Caco-2 (cell line): ENCODE data around the gene TUB. TPM values are rescaled to one million over a fixed set of nuclear protein-coding genes. Genes with fewer than 3 reads are reported as not detected.

Experiments used
- BruUV-seq: library from RNA; stranded (reverse); fragments of 400-500 nt; replicated peaks from 2 replicates; lab custom pipeline; 2021; lab: Mats Ljungman, UMichigan
- CTCF ChIA-PET: fragments of 300-600 bp; sonication (Branson Sonifier 250); formaldehyde crosslinking; loops from one replicate; lab custom pipeline; 2022; ENCODE audit warnings: antibody characterized with exemption; lab: Charles Lee
- POLR2A ChIA-PET: fragments of 300-600 bp; sonication (Branson Sonifier 250); formaldehyde crosslinking; loops from one replicate; lab custom pipeline; 2022; ENCODE audit warnings: antibody characterized with exemption; lab: Charles Lee
- DNase-seq, 2 experiments: peaks; one replicate each; pipeline versions ENCODE4 v3.0.0 to v3.0.0-alpha.2; 2020 to 2022
- H3K27me3 ChIP-seq: replicated peaks from 2 replicates; pipeline ENCODE4 v1.6.0; 2011; ENCODE audit warnings: low read length; ENCODE audit not compliant: control insufficient read depth, insufficient read depth
- H3K36me3 ChIP-seq: 2 replicates; pipeline ENCODE4 v1.5.1; 2011; ENCODE audit warnings: low read length; ENCODE audit not compliant: control insufficient read depth, insufficient read depth
- H3K4me1 ChIP-seq: fragments of 250-450 bp; sonication (Bioruptor Pico); 2 replicates; pipeline ENCODE4 v1.5.1; 2020; ENCODE audit warnings: mild to moderate bottlenecking
- H3K4me3 ChIP-seq: 2 replicates; pipeline ENCODE4 v1.5.1; 2011; ENCODE audit warnings: low read depth, mild to moderate bottlenecking, control low read depth, low read length
- H3K9me3 ChIP-seq: fragments of 250-450 bp; sonication (Bioruptor Pico); 2 replicates; pipeline ENCODE4 v1.5.1; 2020; ENCODE audit warnings: mild to moderate bottlenecking, moderate library complexity
- H3K27ac Mint-ChIP-seq: one replicate; pipeline ENCODE4 v1.8.0; 2022; ENCODE audit warnings: mixed read lengths; ENCODE audit not compliant: unreplicated experiment
- H3K27me3 Mint-ChIP-seq: one replicate; pipeline ENCODE4 v1.8.0; 2022; ENCODE audit warnings: mixed read lengths; ENCODE audit not compliant: insufficient read depth, unreplicated experiment
- H3K36me3 Mint-ChIP-seq: one replicate; pipeline ENCODE4 v1.8.0; 2022; ENCODE audit warnings: mild to moderate bottlenecking, mixed read lengths; ENCODE audit not compliant: insufficient read depth, unreplicated experiment
- H3K4me1 Mint-ChIP-seq: one replicate; pipeline ENCODE4 v1.8.0; 2022; ENCODE audit warnings: low read depth, mixed read lengths; ENCODE audit not compliant: unreplicated experiment
- H3K4me3 Mint-ChIP-seq: one replicate; pipeline ENCODE4 v1.8.0; 2022; ENCODE audit warnings: mild to moderate bottlenecking, moderate library complexity, mixed read lengths; ENCODE audit not compliant: unreplicated experiment
- H3K9me3 Mint-ChIP-seq: one replicate; pipeline ENCODE4 v1.8.0; 2022; ENCODE audit warnings: mixed read lengths; ENCODE audit not compliant: unreplicated experiment
- intact Hi-C: fragments of 100-400 bp; cut with micrococcal nuclease; formaldehyde crosslinking; loops from one replicate; pipeline ENCODE4 v1.10.0; 2022; ENCODE audit not compliant: unreplicated experiment
- total RNA-seq: library from RNA; stranded (reverse); gene quantifications from 2 replicates; pipeline ENCODE4 v1.2.3, GENCODE V29; 2022
- TF ChIP-seq, protein P1 (sequence below), 2 experiments: fragments of 200-600 bp in 1 of 2; IDR thresholded peaks; 1 replicate in 1 of 2; 2 replicates in 1 of 2; pipeline versions ENCODE4 v1.5.1 to v1.8.0; 2011 to 2022; ENCODE audit warnings: antibody characterized with exemption in 1 of 2, control low read depth in 1 of 2, inconsistent platforms in 1 of 2, low read depth in 1 of 2, low read length in 1 of 2, mild to moderate bottlenecking in 1 of 2, moderate library complexity in 1 of 2; ENCODE audit not compliant: insufficient read depth in 1 of 2, severe bottlenecking in 1 of 2, unreplicated experiment in 1 of 2

Gene TUB
- total RNA-seq, 1 experiment from 2014 or later = not detected

DNA sequence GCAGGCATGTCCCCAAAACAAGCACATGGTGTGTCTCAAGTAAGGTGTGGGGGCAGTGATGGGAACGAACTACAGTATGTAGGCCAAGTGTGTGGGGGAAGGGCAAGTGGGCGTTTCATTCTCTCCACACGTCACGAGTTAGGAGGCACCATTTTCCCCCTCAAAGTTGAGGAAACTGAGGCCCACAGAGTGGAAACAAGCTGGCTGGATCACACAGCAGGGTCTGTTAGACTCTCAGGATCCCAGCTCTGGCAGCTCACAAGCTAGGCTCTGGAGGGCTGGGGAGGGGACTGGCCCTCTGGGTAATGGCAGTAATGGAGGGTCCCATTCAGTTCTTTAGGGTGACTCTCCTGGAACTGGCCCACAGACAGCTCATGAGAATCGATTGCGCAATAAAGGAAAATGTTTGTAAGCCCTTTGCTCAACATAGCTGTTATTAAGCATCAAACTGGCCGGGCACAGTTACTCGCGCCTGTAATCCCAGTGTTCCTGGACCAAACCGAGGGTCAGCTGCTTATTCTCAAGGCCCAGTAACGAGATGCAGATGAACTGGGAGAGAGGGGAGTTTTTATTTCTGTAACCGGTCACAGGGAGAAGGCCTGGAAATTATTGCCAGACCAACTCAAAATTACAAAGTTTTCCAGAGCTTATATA lies 24.1 kb upstream of the TUB start:
- Histone ChIP-seq H3K36me3 (no peaks in the 10 kb centered on the region), H3K9me3 (no peaks in the 10 kb centered on the region), H3K4me3 (no peak overlapping the region), H3K27me3 (no peaks in the 10 kb centered on the region), H3K4me1 (no peaks in the 10 kb centered on the region; the same call in 1 of the 2 replicates)
- Mint-ChIP-seq H3K27ac (no peak overlapping the region), H3K36me3 (no peaks in the 10 kb centered on the region), H3K4me1 (no peaks in the 10 kb centered on the region), H3K27me3 (no peaks in the 10 kb centered on the region), H3K9me3 (no peaks in the 10 kb centered on the region), H3K4me3 (no peak overlapping the region)
- BruUV-seq = no TSS peak
- DNase-seq = no peak
- intact Hi-C loops = no loop called here
- ChIA-PET CTCF (interaction anchor here (1.0 to 1.3 kb wide), 2 partner anchors 11 to 42 kb away, joined by 3 to 5 read pairs; no protein-coding TSS in a partner anchor), POLR2A (no interaction called here)
- TF ChIP-seq, protein P1, sequence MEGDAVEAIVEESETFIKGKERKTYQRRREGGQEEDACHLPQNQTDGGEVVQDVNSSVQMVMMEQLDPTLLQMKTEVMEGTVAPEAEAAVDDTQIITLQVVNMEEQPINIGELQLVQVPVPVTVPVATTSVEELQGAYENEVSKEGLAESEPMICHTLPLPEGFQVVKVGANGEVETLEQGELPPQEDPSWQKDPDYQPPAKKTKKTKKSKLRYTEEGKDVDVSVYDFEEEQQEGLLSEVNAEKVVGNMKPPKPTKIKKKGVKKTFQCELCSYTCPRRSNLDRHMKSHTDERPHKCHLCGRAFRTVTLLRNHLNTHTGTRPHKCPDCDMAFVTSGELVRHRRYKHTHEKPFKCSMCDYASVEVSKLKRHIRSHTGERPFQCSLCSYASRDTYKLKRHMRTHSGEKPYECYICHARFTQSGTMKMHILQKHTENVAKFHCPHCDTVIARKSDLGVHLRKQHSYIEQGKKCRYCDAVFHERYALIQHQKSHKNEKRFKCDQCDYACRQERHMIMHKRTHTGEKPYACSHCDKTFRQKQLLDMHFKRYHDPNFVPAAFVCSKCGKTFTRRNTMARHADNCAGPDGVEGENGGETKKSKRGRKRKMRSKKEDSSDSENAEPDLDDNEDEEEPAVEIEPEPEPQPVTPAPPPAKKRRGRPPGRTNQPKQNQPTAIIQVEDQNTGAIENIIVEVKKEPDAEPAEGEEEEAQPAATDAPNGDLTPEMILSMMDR (IDR thresholded peaks at IDR 0.05; ENCODE audit: insufficient read depth in 1 of 2, low read depth in 1 of 2, low read length in 1 of 2, severe bottlenecking in 1 of 2, unreplicated experiment in 1 of 2) = no peak

DNA sequence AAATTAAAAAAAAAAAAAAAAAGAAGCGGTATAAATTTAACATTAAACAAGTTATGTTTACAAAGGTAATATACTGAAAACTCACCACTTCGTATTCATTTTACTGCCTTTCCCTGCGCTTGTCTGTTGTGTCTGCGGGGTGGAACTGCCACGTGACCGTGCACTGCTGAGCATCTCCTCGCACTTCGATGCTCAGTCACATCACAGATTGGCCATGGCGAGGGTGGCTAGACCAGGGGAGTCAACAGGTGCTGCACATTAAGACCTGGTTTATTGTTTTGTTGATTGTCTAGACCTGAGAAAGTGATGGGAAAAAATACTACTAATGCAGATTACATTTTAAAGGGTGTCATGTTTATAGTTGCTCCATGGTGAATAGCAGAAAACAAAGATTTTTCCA lies 22.8 kb upstream of the TUB start:
- no peak overlapping the region for H3K27ac Mint-ChIP-seq

DNA sequence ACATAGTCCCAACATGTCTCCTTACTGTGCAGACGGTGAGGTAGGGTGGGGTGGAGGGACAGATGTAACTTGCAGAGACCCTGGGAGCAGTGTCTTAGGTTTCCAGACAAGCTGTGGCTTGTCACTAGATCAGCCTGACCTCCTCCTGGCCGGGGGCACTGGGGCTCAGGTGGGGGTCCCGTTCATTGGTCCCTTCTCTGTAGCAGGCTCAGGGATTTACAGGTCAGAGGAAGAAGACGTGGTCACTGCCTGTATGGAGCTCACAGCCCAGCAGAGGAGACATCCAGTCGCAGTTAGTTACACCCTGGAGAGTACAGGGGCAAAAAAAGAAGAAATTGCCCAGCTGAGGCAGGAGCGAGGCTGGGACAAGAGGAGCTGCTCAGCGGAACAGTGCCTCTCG lies 22.0 kb upstream of the TUB start:
- TF ChIP-seq, protein P1 (IDR thresholded peaks at IDR 0.05; ENCODE audit: insufficient read depth in 1 of 2, low read depth in 1 of 2, low read length in 1 of 2, severe bottlenecking in 1 of 2, unreplicated experiment in 1 of 2) = no peak
- Mint-ChIP-seq H3K36me3 (no peaks in the 10 kb centered on the region), H3K9me3 (no peaks in the 10 kb centered on the region), H3K27me3 (no peaks in the 10 kb centered on the region), H3K4me3 (no peak overlapping the region), H3K4me1 (no peaks in the 10 kb centered on the region), H3K27ac (no peak overlapping the region)
- Histone ChIP-seq H3K27me3 (no peaks in the 10 kb centered on the region), H3K4me1 (no peaks in the 10 kb centered on the region; the same call in 1 of the 2 replicates), H3K36me3 (no peaks in the 10 kb centered on the region), H3K9me3 (no peaks in the 10 kb centered on the region), H3K4me3 (no peak overlapping the region)
- intact Hi-C loops = no loop called here
- BruUV-seq = no TSS peak
- ChIA-PET POLR2A (no interaction called here), CTCF (no interaction called here)
- no peak for DNase-seq

More for the DNA sequence above, 22.8 kb upstream of the TUB start:
- Histone ChIP-seq H3K9me3 (no peaks in the 10 kb centered on the region), H3K27me3 (no peaks in the 10 kb centered on the region), H3K36me3 (no peaks in the 10 kb centered on the region), H3K4me1 (no peaks in the 10 kb centered on the region; the same call in 1 of the 2 replicates), H3K4me3 (no peak overlapping the region)
- Mint-ChIP-seq H3K36me3 (no peaks in the 10 kb centered on the region), H3K9me3 (no peaks in the 10 kb centered on the region), H3K27me3 (no peaks in the 10 kb centered on the region), H3K4me3 (no peak overlapping the region), H3K4me1 (no peaks in the 10 kb centered on the region)
- ChIA-PET CTCF (no interaction called here), POLR2A (no interaction called here)
- no peak for DNase-seq
- BruUV-seq = no TSS peak
- intact Hi-C loops = no loop called here
- TF ChIP-seq, protein P1 (IDR thresholded peaks at IDR 0.05; ENCODE audit: insufficient read depth in 1 of 2, low read depth in 1 of 2, low read length in 1 of 2, severe bottlenecking in 1 of 2, unreplicated experiment in 1 of 2) = no peak
